HepG2 (cell line): ENCODE results near the gene PDGFD. TPM values are rescaled to one million over a fixed set of nuclear protein-coding genes. Genes with fewer than 3 reads are reported as not detected.

Source experiments
- AKNA ChIP-seq: sonication (generic); formaldehyde crosslinking; IDR thresholded peaks from 2 replicates; pipeline ENCODE4 v1.4.0; 2020; ENCODE audit warnings: missing genetic modification reagents, borderline replicate concordance
- ARID5B ChIP-seq: IDR thresholded peaks from 2 replicates; pipeline ENCODE4 v1.4.0; 2020; ENCODE audit warnings: mild to moderate bottlenecking, missing genetic modification reagents
- CBFB ChIP-seq: sonication (generic); formaldehyde crosslinking; IDR thresholded peaks from 2 replicates; pipeline ENCODE4 v1.4.0; 2020; ENCODE audit warnings: missing genetic modification reagents
- E2F5 ChIP-seq: sonication (generic); formaldehyde crosslinking; conservative IDR thresholded peaks from 2 replicates; pipeline ENCODE4 v1.4.0; 2020; ENCODE audit warnings: missing genetic modification reagents
- GATAD2A ChIP-seq: IDR thresholded peaks from 2 replicates; pipeline ENCODE4 v1.6.1; 2016
- MEIS1 ChIP-seq: sonication (generic); formaldehyde crosslinking; IDR thresholded peaks from 2 replicates; pipeline ENCODE4 v1.9.0; 2021; ENCODE audit warnings: mild to moderate bottlenecking, missing genetic modification reagents, moderate library complexity, borderline replicate concordance
- NFIC ChIP-seq: IDR thresholded peaks from 2 replicates; pipeline ENCODE4 v1.6.1; 2012; ENCODE audit warnings: mild to moderate bottlenecking, low read length, inconsistent platforms
- ONECUT2 ChIP-seq: sonication (generic); formaldehyde crosslinking; IDR thresholded peaks from 2 replicates; pipeline ENCODE4 v1.4.0; 2020; ENCODE audit warnings: missing genetic modification reagents
- PAF1 ChIP-seq: IDR thresholded peaks from 2 replicates; pipeline ENCODE4 v1.6.1; 2016; ENCODE audit warnings: missing genetic modification reagents, missing compliant biosample characterization
- PRMT3 ChIP-seq: sonication (generic); formaldehyde crosslinking; IDR thresholded peaks from 2 replicates; pipeline ENCODE4 v1.8.1; 2022; ENCODE audit warnings: low read depth, mild to moderate bottlenecking, moderate library complexity, missing genetic modification reagents, borderline replicate concordance
- SRF ChIP-seq: IDR thresholded peaks from 2 replicates; pipeline ENCODE4 v1.6.1; 2011; ENCODE audit warnings: mild to moderate bottlenecking, low read depth, low read length, moderate library complexity
- TFE3 ChIP-seq: IDR thresholded peaks from 2 replicates; pipeline ENCODE4 v1.6.1; 2016
- TRIM22 ChIP-seq: fragments of 450-650 bp; IDR thresholded peaks from 2 replicates; pipeline ENCODE4 v1.6.1; 2017
- ZBTB8A ChIP-seq: sonication (generic); formaldehyde crosslinking; IDR thresholded peaks from 2 replicates; pipeline ENCODE4 v1.4.0; 2020; ENCODE audit warnings: mild to moderate bottlenecking, low read depth, missing genetic modification reagents, borderline replicate concordance
- ZEB1 ChIP-seq: IDR thresholded peaks from 2 replicates; pipeline ENCODE4 v1.6.1; 2012; ENCODE audit warnings: mild to moderate bottlenecking, low read depth, inconsistent platforms; ENCODE audit not compliant: insufficient replicate concordance
- ZFP41 ChIP-seq: sonication (generic); formaldehyde crosslinking; IDR thresholded peaks from 2 replicates; pipeline ENCODE4 v1.4.0; 2020; ENCODE audit warnings: mild to moderate bottlenecking, missing genetic modification reagents, borderline replicate concordance
- ZNF101 ChIP-seq: sonication (generic); formaldehyde crosslinking; IDR thresholded peaks from 2 replicates; pipeline ENCODE4 v1.4.0; 2020; ENCODE audit warnings: mild to moderate bottlenecking, low read depth, missing genetic modification reagents, borderline replicate concordance
- ZNF749 ChIP-seq: sonication (generic); formaldehyde crosslinking; IDR thresholded peaks from 2 replicates; pipeline ENCODE4 v1.8.0; 2022; ENCODE audit warnings: mild to moderate bottlenecking, missing genetic modification reagents, moderate library complexity, borderline replicate concordance
- polyA plus RNA-seq, 8 experiments: library from polyadenylated mRNA; depleted of rRNA in 3 of 8; stranded (reverse) in 7 of 8; unstranded in 1 of 8; fragments of >200 nt; fragmentation: Illumina TruSeq in 4 of 8; extraction: Trizol in 4 of 8; gene quantifications; 2 replicates each; pipeline versions ENCODE4 v1.2.1 to v1.2.3, GENCODE V29; 2011 to 2016; ENCODE audit warnings: low read depth in 4 of 8, missing spikeins in 1 of 8, mixed read lengths in 1 of 8; ENCODE audit not compliant: insufficient read depth in 1 of 8
- total RNA-seq, 5 experiments: library from RNA; depleted of rRNA; stranded (reverse); fragments of >200 nt; fragmentation: Illumina TruSeq; extraction: Trizol; gene quantifications; 2 replicates each; pipeline ENCODE4 v1.2.3, GENCODE V29; 2016; ENCODE audit warnings: low read depth in 1 of 5

PDGFD gene
- total and polyA plus RNA-seq, 2 of the 13 experiments (the other 11 are each of a cell fraction or from before 2014, with no cell fraction given), result 0.09 to 0.29 TPM

- TF ChIP-seq AKNA (CRISPR knock-in tag), result no peak
- no peak for TF ChIP-seq TRIM22
- TF ChIP-seq ZNF749 (CRISPR knock-in tag), result no peak
- TF ChIP-seq NFIC, result peak; percentile 44; the same call in 1 of the 2 replicates
- TF ChIP-seq TFE3 (CRISPR knock-in tag), result 0 out of 2 replicates have a peak, but pooled peaks have one; percentile 28
- TF ChIP-seq ZBTB8A (CRISPR knock-in tag), result no peak
- TF ChIP-seq ONECUT2 (CRISPR knock-in tag), result no peak
- TF ChIP-seq ARID5B, result peak; percentile 64
- peak; percentile 48 for TF ChIP-seq GATAD2A (CRISPR knock-in tag)
- TF ChIP-seq MEIS1 (CRISPR knock-in tag), result no peak
- no peak for TF ChIP-seq E2F5 (CRISPR knock-in tag)
- no peak for TF ChIP-seq ZEB1
- no peak for TF ChIP-seq SRF
- no peak for TF ChIP-seq PRMT3 (CRISPR knock-in tag)
- TF ChIP-seq CBFB (CRISPR knock-in tag), result no peak
- TF ChIP-seq ZNF101 (CRISPR knock-in tag), result no peak
- no peak for TF ChIP-seq PAF1
- no peak for TF ChIP-seq ZFP41 (CRISPR knock-in tag)
These were observed 130.8 kb downstream of the PDGFD start (continued) for GRCh38 chr11:104033134-104033533.
